Kidney (tissue), 14 donors: Measurements from ENCODE around the gene UBAP2L. TPM values are rescaled to one million over a fixed set of nuclear protein-coding genes. Genes with fewer than 3 reads are reported as not detected.

ENCODE experiments used
- DNase-seq, 5 donors: peaks; one replicate each; pipeline ENCODE4 v3.0.0-alpha.2; 2013 to 2020
- FAIRE-seq: peaks from 2 replicates; lab custom pipeline; 2012; peaks lifted over from hg19 to GRCh38; lab: Jason Lieb, UNC
- H3K27ac ChIP-seq, 2 donors: one replicate each; pipeline ENCODE4 v1.7.0; 2013; ENCODE audit warnings: low read depth in 2 of 2, low read length in 2 of 2, inconsistent platforms in 1 of 2
- H3K27me3 ChIP-seq: one replicate; pipeline ENCODE4 v1.7.1; 2013; ENCODE audit warnings: low read length, inconsistent platforms; ENCODE audit not compliant: control insufficient read depth, insufficient read depth
- H3K36me3 ChIP-seq, 3 donors: one replicate each; pipeline versions ENCODE4 v1.7.0 to v1.7.1; 2013; ENCODE audit warnings: low read length in 3 of 3, control low read depth in 1 of 3, inconsistent platforms in 1 of 3; ENCODE audit not compliant: insufficient read depth in 3 of 3, control insufficient read depth in 2 of 3
- H3K4me1 ChIP-seq, 3 donors: one replicate each; pipeline versions ENCODE4 v1.7.0 to v1.7.1; 2013; ENCODE audit warnings: low read length in 3 of 3, inconsistent platforms in 1 of 3, low read depth in 1 of 3; ENCODE audit not compliant: control insufficient read depth in 2 of 3, insufficient read depth in 2 of 3
- H3K4me3 ChIP-seq, 3 donors: one replicate each; pipeline versions ENCODE4 v1.7.0 to v1.8.1; 2013; ENCODE audit warnings: low read length in 3 of 3, control low read depth in 1 of 3, inconsistent platforms in 1 of 3
- H3K9ac ChIP-seq, 3 donors: one replicate each; pipeline versions ENCODE4 v1.7.0 to v1.7.1; 2013; ENCODE audit warnings: low read length in 3 of 3, control low read depth in 1 of 3, inconsistent platforms in 1 of 3
- H3K9me3 ChIP-seq, 3 donors: one replicate each; pipeline versions ENCODE4 v1.7.0 to v1.7.1; 2013; ENCODE audit warnings: low read length in 3 of 3, control low read depth in 1 of 3, inconsistent platforms in 1 of 3; ENCODE audit not compliant: control insufficient read depth in 2 of 3, insufficient read depth in 1 of 3
- CTCF ChIP-seq: IDR thresholded peaks from 3 replicates; pipeline ENCODE4 v1.5.1; 2012; ENCODE audit warnings: mild to moderate bottlenecking, moderate library complexity, borderline replicate concordance; ENCODE audit not compliant: insufficient read depth; ENCODE audit errors: extremely low read depth
- intact Hi-C: fragments of 100-400 bp; cut with DNase I; formaldehyde crosslinking; loops from one replicate; pipeline ENCODE4 v1.11.1; 2022
- polyA plus RNA-seq: library from polyadenylated mRNA; stranded (reverse); fragments of 350-450 nt; fragmentation: Illumina TruSeq; extraction: RNeasy Lipid Tissue Mini Kit (QIAGEN cat#74804); gene quantifications from one replicate; pipeline ENCODE4 v1.2.3, GENCODE V29; 2014; ENCODE audit warnings: low read depth, low replicate concordance; ENCODE audit not compliant: insufficient read depth
- total RNA-seq: library from RNA; stranded (reverse); fragmentation: NEBNext Ultra II Directional; extraction: Animal tissue kit (Norgen Biotek cat#: 25700); gene quantifications from one replicate; pipeline ENCODE4 v1.2.1, GENCODE V29; 2021
- donor health status: control.
- donor health status: control.
- donor health status: control.
- donor health status: control.
- donor health status: control.
- donor health status: DM: yes; HTN: yes; CAD: no.
- donor health status: Normal renal cell carcinoma (clear cell type).

The UBAP2L gene
- total and polyA plus RNA-seq, 2 donors from 2014 or later = 46.2 to 131 TPM

- H3K9ac ChIP-seq = no peak overlapping the region
- peaks cover 19 to 39% (median 33%) of the 10 kb centered on the region in 3 donors for H3K36me3 ChIP-seq
- intact Hi-C loops = no loop called here
- DNase-seq (no peak), FAIRE-seq (no peak)
- H3K9me3 ChIP-seq = no peaks in the 10 kb centered on the region
- H3K27ac ChIP-seq = no peak overlapping the region
- H3K4me3 ChIP-seq = no peak overlapping the region
- no peaks in the 10 kb centered on the region for H3K27me3 ChIP-seq
- H3K4me1 ChIP-seq = peaks cover 0 to 27% (median 20%) of the 10 kb centered on the region in 3 donors
- TF ChIP-seq CTCF = no peak
These were observed 46.1 kb upstream of the UBAP2L start for GRCh38 chr1:154174654-154175053.

DNA sequence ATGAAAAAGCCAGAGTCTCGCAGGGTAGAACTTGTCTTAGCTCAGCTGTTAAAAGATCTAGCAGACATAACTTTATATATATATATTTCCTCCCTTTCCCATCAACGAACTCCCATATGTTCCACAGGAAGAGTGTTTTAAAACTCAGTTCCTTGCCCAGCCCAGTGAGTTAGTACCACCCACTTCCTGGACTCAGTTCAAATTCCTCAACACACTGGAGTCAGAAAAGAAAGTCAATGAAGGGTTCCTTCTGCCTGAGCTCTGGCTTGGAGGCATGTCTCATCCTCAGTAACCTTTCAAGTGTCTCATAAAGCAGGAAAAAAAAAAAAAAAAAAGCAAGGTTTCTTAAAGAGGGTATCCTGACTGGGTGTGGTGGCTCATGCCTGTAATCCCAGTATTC, 44.4 kb upstream of the UBAP2L start:
- H3K9me3 ChIP-seq = no peaks in the 10 kb centered on the region
- FAIRE-seq = no peak
- no peak overlapping the region for H3K27ac ChIP-seq
- TF ChIP-seq CTCF = no peak
- H3K9ac ChIP-seq = no peak overlapping the region
- intact Hi-C loops = no loop called here
- H3K4me1 ChIP-seq = peaks cover 0 to 34% (median 32%) of the 10 kb centered on the region in 3 donors
- no peaks in the 10 kb centered on the region for H3K27me3 ChIP-seq
- DNase-seq = peak in 1 of 5 donors; percentile 84
- no peak overlapping the region for H3K4me3 ChIP-seq
- peaks cover 14 to 22% (median 21%) of the 10 kb centered on the region in 3 donors for H3K36me3 ChIP-seq

DNA sequence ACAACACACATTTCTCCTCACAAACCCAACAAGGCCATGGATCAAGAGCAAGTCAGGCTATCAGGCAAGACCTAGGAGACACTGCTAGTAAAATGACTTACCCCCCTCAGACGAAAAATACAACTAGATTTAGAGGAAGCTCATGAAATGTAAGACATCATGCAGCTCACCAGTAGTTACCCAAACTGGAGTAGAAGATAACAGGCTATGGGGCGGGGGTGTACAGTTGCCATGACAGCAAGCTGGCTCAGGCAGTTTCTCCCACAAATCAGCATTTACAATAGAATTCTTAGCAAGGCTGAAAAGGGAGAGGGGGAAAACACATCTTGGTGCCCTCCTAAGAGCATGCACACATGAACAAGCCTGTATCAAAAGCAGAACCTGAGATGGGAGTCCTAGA, 42.7 kb upstream of the UBAP2L start:
- no peak for DNase-seq
- Histone ChIP-seq H3K4me1 (peaks cover 0 to 42% (median 36%) of the 10 kb centered on the region in 3 donors), H3K9ac (no peak overlapping the region), H3K4me3 (no peak overlapping the region), H3K36me3 (peaks cover 4 to 8% (median 5%) of the 10 kb centered on the region in 3 donors), H3K27me3 (no peaks in the 10 kb centered on the region), H3K27ac (no peak overlapping the region), H3K9me3 (no peaks in the 10 kb centered on the region)
- intact Hi-C loops = no loop called here
- FAIRE-seq = no peak
- no peak for TF ChIP-seq CTCF
